Measurements from ENCODE around the gene NUDT2. TPM values are rescaled to one million over a fixed set of nuclear protein-coding genes. Genes with fewer than 3 reads are reported as not detected.

NUDT2 gene
- total RNA-seq, 1 donor from 2014 or later: 27.6 TPM

GRCh38 chr9:34369636-34370035 is 40.3 kb downstream of the NUDT2 start:
- intact Hi-C loops (cut with micrococcal nuclease): loop anchor here (10.0 kb wide), 1 partner anchor 1985 kb away; the partner anchor contains the start of gene ACO1

- intact Hi-C loops (cut with micrococcal nuclease): loop anchor here (10.0 kb wide), 1 partner anchor 1986 kb away; the partner anchor contains the start of gene ACO1
Observed at GRCh38 chr9:34370335-34370969, 41.1 kb downstream of the NUDT2 start.

DNA sequence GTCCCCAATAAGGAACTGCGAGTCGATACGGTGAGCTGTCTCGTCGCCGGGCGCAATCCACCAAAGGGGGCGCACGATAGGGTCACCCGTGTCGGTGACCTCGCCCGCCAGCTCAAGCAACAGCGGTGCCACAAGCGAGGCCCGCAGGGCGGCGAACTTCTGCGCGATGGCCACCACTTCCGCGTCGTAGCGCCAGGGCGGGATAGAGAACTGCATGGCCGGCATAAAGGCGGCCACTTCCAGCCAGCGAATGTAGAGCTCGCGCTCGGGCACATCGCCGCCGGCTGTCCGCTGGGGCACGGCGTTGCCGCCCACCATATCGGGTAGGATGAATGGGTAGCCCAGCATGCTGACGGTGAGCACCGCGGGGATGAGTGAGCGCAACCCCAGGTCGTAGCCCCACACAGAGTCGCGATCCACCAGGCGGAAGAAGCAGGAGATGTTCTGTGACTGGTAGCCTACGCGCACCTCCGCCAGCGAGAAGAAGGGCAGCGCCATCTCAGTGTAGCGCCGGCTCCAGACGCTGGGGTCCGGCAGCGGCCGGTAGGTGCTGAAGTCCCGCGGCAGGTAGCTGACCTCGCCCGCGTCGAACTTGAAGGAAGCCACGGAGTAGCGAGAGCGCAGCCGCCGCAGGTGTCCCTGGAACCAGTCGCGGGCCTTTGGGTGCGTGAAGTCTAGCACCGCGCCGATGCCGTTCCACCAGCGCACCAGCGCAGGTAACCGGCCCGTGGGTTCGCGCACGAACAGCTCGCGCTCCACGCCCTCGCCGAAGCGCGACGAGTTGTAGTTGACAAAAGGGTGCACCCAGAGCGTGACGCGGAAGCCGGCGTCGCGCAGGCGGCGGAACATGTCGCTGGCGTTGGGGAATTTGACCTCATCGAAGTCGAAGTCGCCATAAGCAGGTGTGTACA is 41.9 kb downstream of the NUDT2 start:
- intact Hi-C loops (cut with micrococcal nuclease): loop anchor here (10.0 kb wide), 1 partner anchor 1986 kb away; the partner anchor contains the start of gene ACO1

GRCh38 chr9:34371886-34372466 is 42.6 kb downstream of the NUDT2 start:
- intact Hi-C loops (cut with micrococcal nuclease): loop anchor here (10.0 kb wide), 1 partner anchor 1987 kb away; the partner anchor contains the start of gene ACO1

DNA sequence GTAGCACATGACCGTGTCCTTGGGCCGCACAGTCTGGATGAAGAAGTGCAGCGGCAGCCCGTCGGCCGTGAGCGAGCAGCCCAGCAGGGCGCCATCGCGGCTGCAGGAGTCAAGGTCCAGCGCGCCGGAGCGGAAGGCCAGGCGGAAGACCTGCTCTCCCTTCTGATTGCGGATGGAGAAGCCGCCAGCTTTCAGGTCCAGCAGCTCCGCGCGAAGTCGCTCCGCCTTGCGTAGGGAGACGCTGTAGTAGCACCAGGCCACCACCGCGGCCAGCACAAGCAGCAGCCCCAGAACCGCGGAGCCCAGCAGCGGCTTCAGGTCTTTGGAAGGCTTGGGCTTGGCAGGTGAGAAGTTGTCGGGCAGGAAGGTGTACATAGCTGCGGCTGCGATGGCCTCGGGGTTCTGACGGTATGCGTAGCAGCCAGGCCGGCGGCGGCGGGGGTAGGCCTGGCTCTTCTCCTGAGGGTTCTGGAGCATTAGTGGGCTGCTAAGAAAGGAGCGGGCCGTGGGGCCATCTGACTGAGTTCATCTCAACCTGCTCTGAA is 43.2 kb downstream of the NUDT2 start:
- intact Hi-C loops (cut with micrococcal nuclease): loop anchor here (10.0 kb wide), 1 partner anchor 1988 kb away; the partner anchor contains the start of gene ACO1

DNA sequence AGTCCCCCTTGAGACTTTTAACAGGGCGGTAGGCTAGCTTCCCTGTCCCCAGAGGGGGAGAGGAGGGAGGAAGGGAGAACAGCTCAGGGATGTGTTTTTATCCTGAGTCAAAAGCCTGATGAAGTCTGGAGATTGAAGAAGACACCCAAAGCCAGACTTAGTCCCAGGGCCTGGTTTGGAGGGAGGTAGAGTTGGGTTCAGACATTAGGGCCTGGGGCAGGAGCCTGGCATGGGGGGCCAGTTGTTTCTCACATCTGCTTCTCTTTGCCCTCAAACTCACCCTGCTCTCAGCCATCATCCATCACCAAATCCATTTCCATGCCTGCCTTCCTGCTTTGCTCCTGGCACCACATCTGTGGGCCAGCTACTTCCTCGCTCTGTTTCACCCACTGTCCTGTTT is 44.4 kb downstream of the NUDT2 start:
- intact Hi-C loops (cut with micrococcal nuclease): loop anchor here (10.0 kb wide), 1 partner anchor 1989 kb away; the partner anchor contains the start of gene ACO1

- intact Hi-C loops (cut with micrococcal nuclease): loop anchor here (10.0 kb wide), 1 partner anchor 1990 kb away; the partner anchor contains the start of gene ACO1
Observed at GRCh38 chr9:34374339-34374738, 45.0 kb downstream of the NUDT2 start.

- intact Hi-C loops (cut with micrococcal nuclease): loop anchor here (5.0 to 10.0 kb wide), 3 partner anchors 123 to 1990 kb away; partner anchors contain the start of genes ACO1 and SIGMAR1
Observed at GRCh38 chr9:34374905-34375552, 45.7 kb downstream of the NUDT2 start.

GRCh38 chr9:34375901-34376595 is 46.7 kb downstream of the NUDT2 start:
- intact Hi-C loops (cut with micrococcal nuclease): loop anchor here (2.0 to 10.0 kb wide), 6 partner anchors 124 to 1991 kb away; partner anchors contain the start of genes ACO1, SIGMAR1, UBAP1 and UBAP2

- intact Hi-C loops (cut with micrococcal nuclease): loop anchor here (1.0 to 10.0 kb wide), 7 partner anchors 124 to 1992 kb away; partner anchors contain the start of genes ACO1, DCAF12, SIGMAR1 and UBAP1
Observed at GRCh38 chr9:34376596-34377403, 47.4 kb downstream of the NUDT2 start, which contains the start of gene MYORG. Gene MYORG (minus strand): TSS chr9:34376898. CDS start chr9:34372943, 3,955 bp downstream.

GRCh38 chr9:34377404-34377746 is 48.0 kb downstream of the NUDT2 start:
- intact Hi-C loops (cut with micrococcal nuclease): loop anchor here (1.0 to 10.0 kb wide), 7 partner anchors 125 to 1993 kb away; partner anchors contain the start of genes ACO1, DCAF12, SIGMAR1 and UBAP1

- intact Hi-C loops (cut with micrococcal nuclease): loop anchor here (1.0 to 10.0 kb wide), 5 partner anchors 49 to 1994 kb away; partner anchors contain the start of genes ACO1, KIF24, NOL6 and NUDT2
Observed at GRCh38 chr9:34378376-34379060, 49.1 kb downstream of the NUDT2 start.

DNA sequence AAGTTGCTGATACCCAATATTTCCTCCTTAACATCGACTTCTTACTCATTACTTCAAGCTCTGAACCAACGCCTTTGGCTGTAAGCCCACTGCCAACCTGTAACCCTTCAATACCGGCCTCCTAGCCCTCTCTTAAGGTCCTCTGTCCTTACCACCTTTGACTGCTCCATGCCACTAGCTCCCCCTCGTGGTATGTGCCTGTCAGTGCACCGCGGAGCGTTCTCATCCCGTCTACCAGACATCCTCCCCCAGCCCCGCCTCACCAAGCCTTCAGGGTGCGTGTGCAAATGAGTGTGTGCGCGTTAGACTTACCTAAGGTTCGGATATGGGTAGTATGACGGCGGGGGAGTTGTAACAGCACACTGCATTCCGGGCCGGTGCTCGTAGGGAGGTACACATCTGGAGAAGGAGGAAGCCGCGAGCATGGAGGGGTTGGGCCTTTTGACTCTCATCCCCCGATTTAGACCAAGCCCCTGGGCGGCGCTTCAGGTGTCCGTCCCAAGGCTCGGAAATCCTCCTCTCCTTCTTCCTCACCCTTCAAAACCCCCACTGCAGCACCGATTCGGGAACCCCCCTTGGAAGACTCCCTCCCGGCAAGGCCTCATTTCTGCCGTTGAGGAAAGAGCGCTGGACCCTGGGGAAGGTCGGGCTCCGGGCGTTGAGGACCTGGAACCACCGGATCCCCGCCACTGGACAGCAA is 50.1 kb downstream of the NUDT2 start:
- intact Hi-C loops (cut with micrococcal nuclease): loop anchor here (1.0 to 10.0 kb wide), 6 partner anchors 50 to 1995 kb away; partner anchors contain the start of genes ACO1, DNAI1, FAM219A and KIF24

DNA sequence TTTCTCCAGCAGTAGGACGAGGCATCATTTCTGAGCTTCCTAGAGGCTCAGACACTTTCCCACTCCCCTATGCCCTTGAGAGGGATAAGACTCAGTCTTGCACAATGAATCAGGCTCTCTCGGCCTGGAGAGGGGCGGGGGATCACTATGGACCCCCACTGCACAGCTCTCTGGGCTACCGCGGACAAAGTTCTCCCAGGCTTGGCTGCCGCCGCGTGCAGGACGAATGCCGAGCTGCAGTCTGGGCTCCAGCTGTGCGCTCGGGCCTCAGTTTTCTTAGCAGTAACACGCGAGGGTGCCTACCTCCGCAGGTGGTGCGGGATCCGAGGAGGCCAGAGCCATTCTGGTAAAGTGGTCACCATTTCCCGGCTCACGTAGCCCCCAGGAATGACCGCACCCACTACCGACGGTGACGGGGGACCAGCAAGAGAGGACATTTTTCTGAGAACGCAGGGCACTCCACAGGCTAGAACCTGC is 50.7 kb downstream of the NUDT2 start:
- intact Hi-C loops (cut with micrococcal nuclease): loop anchor here (1.0 kb wide), 1 partner anchor 78 kb away; the partner anchor contains the start of genes DNAI1 and FAM219A

DNA sequence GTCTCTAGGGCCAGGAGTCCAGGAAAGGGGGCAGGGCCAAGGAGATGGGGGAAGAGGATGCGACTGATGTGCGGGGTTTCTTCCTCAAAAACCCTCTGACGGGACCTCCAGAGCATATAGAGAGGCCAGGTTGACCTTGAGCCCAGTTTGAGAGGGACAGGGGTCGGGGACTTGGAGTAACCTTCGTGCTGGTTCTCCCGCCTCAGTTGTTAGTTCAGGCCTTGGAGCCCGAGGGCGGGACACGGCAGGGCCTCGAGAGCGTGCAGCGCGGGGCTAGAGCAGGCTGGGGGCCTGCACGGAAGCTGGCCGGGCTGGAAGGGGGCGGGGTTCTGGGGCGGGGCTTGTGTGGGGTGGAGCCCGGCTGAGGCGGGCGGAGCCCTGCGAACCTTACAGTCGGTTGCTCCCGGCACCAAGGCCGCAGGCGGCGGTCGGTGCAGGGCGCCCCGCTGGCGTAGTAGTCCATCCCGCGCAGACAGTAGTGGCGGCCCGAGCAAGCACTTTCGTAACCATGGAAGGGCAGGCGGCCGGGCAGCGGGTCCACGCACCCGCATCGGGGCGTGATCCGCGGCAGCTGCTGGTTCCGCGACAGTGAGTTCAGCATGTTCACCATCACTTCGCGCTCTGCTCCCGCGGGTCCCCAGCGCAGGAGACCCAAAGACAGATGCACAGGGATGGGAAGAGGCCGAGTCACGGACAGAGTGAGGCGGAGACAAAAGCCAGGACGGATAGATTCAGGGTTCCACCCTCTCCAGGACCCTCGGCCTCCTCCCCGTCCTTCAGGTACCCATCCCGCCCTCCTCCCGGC is 51.3 kb downstream of the NUDT2 start:
- intact Hi-C loops (cut with micrococcal nuclease): loop anchor here (1.0 kb wide), 1 partner anchor 78 kb away; the partner anchor contains the start of genes DNAI1 and FAM219A

- intact Hi-C loops (cut with micrococcal nuclease): no loop called here
Observed at GRCh38 chr9:34381323-34381722, 52.0 kb downstream of the NUDT2 start.

Data from T-helper 2 cell treated with Interferon-gamma antibody and Interleukin-4, amounts not matched to agents 100 ng/mL and 5 ng/mL, for 36 hours (primary cell).